NT2/D1 (cell line): ENCODE measurements around the gene EIF4EBP3.

Source experiments
- SUZ12 ChIP-seq: IDR thresholded peaks from 2 replicates; pipeline ENCODE4 v1.6.1; 2011; ENCODE audit not compliant: insufficient read length, insufficient read depth; ENCODE audit errors: extremely low read depth
- YY1 ChIP-seq: IDR thresholded peaks from 2 replicates; pipeline ENCODE4 v1.6.1; 2011; ENCODE audit not compliant: insufficient read length, insufficient read depth
- ZNF274 ChIP-seq: IDR thresholded peaks from 2 replicates; pipeline ENCODE4 v1.6.1; 2011; ENCODE audit warnings: mild to moderate bottlenecking, low read depth, low read length

DNA sequence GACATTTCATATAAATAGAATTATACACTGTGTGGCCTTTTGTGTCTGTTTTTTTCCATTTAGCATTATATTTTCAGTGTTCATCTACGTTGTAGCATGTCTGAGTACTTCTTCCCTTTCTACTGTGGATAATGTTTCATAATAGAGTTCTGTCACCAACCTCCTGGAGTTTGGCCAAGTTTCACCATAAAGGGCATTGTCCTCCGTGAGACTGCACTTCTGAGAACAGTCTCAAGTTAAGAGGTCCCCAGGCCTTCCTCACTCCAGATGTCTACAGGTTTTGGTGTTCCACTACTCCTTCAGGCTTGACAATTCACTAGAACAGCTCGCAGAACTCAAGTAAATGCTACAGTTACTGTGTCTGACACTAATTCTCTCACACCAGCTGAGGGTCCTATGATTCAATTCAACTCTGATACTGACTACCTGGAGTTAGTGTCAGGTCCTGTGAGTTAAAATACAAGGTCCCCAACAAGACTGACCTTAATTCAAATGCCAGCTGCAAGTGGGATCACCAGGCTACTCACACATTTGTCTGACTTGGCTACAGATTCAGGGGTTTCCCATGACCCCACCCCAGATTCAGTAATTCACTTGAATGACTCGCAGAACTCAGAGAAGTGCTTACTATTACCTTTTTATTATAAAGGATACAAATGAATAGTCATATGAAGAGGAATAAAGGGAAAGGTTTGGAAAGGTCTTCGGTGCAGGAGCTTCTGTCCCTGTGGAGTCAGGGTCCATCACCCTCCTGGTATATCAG, 48.3 kb downstream of the EIF4EBP3 start:
- TF ChIP-seq ZNF274 = no peak
- TF ChIP-seq YY1 = no peak
- TF ChIP-seq SUZ12 = no peak
